Germinal center (tissue), 1 donor: ENCODE results near the gene MELK.

ENCODE experiments used
- DNase-seq: peaks from one replicate; pipeline ENCODE4 v3.0.0; 2012; ENCODE audit warnings: mixed read lengths, low spot score

The MELK gene

GRCh38 chr9:36676091-36676490, 103.4 kb downstream of the MELK start:
- DNase-seq = no peak

DNA sequence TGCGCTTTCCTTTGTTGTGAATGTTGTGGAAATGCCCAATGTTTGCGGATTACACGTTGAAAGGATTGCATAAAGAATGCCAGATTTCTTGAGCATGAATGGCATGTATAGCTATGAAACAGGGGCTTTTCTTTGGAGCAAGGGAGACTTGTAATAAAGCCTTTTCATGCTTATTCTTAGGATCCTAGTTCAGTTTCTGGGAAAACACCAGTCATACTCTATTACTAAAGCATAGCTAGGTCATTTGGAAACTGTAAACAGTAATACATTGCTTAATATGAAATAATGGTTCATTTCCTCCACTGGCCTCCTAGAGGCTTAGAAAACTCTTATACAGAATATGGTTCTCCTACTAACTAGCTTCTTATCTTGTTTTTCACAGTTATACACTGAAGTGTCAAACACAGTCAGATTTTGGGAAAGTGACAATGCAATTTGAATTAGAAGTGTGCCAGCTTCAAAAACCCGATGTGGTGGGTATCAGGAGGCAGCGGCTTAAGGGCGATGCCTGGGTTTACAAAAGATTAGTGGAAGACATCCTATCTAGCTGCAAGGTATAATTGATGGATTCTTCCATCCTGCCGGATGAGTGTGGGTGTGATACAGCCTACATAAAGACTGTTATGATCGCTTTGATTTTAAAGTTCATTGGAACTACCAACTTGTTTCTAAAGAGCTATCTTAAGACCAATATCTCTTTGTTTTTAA, 104.2 kb downstream of the MELK start:
- DNase-seq = no peak

GRCh38 chr9:36677611-36678010, 104.9 kb downstream of the MELK start:
- no peak for DNase-seq

GRCh38 chr9:36679710-36680109, 107.0 kb downstream of the MELK start:
- DNase-seq = no peak

DNA sequence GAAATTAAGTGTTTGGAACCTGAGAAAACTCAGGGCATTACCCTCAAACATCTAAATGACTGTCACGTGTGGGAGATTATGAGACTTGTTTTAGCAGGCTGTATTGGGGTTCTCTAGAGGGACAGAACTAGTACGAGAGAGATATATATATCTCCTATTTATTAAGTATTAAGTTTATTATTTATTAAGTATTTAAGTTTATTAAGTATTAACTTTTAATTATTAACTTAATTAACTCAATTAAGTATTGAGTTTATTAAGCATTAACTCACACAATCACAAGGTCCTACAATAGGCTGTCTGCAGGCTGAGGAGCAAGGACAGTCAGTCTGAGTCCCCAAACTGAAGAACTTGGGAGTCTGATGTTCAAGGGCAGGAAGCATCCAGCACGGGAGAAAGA, 113.8 kb downstream of the MELK start:
- no peak for DNase-seq

- DNase-seq = peak; percentile 26
Observed at GRCh38 chr9:36690412-36691168, 117.9 kb downstream of the MELK start.

DNA sequence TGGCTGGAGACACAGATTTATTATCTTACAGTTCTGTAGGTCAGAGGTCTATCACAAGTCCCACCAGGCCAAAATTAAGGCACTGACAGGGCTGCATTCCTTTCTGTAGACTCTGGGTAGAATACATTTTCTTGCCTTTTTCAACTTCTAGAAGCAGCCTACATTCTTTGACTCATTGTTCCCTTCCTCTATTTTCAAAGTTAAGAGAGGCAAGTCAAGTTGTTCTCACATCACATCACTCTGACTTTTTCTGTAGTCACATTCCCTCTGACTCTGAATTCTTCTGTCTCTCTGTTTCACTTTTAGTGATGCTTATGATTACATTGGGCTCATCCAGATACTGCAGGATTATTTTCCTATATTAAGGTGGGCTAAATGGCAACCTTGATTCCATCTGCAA, 119.0 kb downstream of the MELK start:
- DNase-seq = no peak

- DNase-seq = no peak
Observed at GRCh38 chr9:36698984-36699383, 126.3 kb downstream of the MELK start.

DNA sequence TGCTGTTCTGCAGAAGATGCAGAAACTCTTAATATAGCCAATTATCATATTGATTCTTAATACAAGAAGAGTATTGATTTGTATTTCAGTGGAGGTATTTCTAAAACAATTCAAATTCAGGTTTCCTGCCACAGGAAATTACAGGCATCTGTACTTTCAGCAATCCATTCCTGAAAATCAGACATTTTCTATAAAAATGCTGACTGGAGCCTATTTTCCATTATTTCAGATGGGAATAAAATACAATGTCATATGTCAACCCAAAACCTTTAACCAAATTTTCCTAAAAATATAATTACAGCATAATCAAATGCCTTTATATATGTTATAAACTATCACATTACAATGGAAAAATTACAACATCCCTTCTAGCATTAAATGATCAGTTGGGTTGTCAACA, 131.5 kb downstream of the MELK start:
- no peak for DNase-seq

GRCh38 chr9:36713515-36714490, 141.1 kb downstream of the MELK start:
- DNase-seq = no peak

GRCh38 chr9:36716496-36716895, 143.8 kb downstream of the MELK start:
- DNase-seq = no peak

- DNase-seq = no peak
Observed at GRCh38 chr9:36717276-36717675, 144.6 kb downstream of the MELK start.

DNA sequence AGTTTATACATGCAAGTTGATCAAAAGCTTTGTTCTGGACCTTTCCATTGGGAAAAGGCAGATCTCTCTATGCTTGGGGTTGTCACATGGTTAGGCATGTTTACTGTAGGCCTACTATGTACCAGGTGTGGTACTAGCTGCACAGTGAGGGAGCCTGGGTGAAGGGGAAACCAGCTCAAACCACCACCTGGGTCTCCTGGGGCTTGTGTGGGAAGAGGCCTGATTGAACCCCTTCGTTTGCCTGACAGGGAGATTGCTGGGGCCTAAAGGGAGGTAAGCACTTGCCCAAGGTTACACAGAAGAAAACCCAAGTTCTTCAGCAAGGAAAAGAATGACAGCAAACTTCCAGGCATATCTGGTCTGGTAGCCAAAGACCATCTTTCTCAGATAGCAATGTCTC, 145.9 kb downstream of the MELK start:
- DNase-seq = no peak

GRCh38 chr9:36720043-36720442, 147.3 kb downstream of the MELK start:
- no peak for DNase-seq

GRCh38 chr9:36721846-36722588, 149.3 kb downstream of the MELK start:
- DNase-seq = no peak

DNA sequence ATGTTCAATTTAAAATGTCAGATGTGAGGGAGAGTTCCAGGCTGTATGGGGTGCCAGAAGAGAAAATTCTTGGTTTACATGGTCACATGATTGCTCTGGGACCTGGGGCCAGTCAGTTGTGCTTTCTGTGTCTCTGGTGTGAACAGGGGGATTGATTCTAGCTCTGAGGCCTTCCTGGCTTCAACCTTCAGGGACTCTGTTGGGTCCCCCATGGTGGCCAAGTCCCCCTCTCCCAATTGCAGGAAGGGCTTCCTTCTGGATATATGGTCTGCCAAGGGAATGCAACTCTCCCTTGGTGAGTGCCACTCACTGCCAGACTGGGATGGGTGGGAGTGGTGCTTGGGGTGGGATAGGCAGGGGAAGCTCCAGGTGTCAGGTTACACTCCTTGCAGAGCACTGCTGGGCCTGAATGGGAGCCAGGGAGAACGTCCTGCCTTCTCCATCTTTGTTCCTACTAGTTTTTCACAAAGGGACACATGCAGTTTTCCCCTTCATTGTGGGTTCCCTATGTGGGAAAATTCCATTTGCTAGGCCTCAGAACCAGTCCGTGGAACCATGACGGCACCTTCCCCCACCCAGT, 153.2 kb downstream of the MELK start:
- no peak for DNase-seq
